Tibial artery (tissue), 4 donors: ENCODE results near the gene RARB.
A peak's percentile ranks its signal among the peaks of the same experiment; 100 is the strongest.

Experiments
- DNase-seq, 2 donors: peaks; one replicate each; pipeline ENCODE4 v3.0.0-alpha.2; 2019
- H3K27ac ChIP-seq, 2 donors: fragments of 200-600 bp; sonication (generic) in 1 of 2; 1 replicate in 1 of 2; 2 replicates in 1 of 2; pipeline ENCODE4 v1.5.1; 2018 to 2019; ENCODE audit warnings: mild to moderate bottlenecking in 1 of 2
- H3K27me3 ChIP-seq, 2 donors: fragments of 200-600 bp; sonication (generic) in 1 of 2; one replicate each; pipeline versions ENCODE4 v1.5.1 to v1.6.0; 2016 to 2019
- H3K36me3 ChIP-seq, 3 donors: fragments of 200-600 bp; sonication (generic) in 2 of 3; one replicate each; pipeline ENCODE4 v1.5.1; 2016 to 2019; ENCODE audit warnings: mild to moderate bottlenecking in 2 of 3
- H3K4me1 ChIP-seq, 4 donors: fragments of 200-600 bp; sonication (generic) in 2 of 4; 1 replicate in 3 of 4; 2 replicates in 1 of 4; pipeline ENCODE4 v1.5.1; 2016 to 2019
- H3K4me3 ChIP-seq, 2 donors: fragments of 200-600 bp; sonication (generic) in 1 of 2; 1 replicate in 1 of 2; 2 replicates in 1 of 2; pipeline ENCODE4 v1.5.1; 2018 to 2019; ENCODE audit warnings: mild to moderate bottlenecking in 2 of 2
- H3K9me3 ChIP-seq, 3 donors: fragments of 200-600 bp; sonication (generic) in 1 of 3; one replicate each; pipeline ENCODE4 v1.5.1; 2016 to 2019
- CTCF ChIP-seq, 2 experiments: fragments of 200-600 bp in 1 of 2; fragments of 450-650 bp in 1 of 2; IDR thresholded peaks; one replicate each; pipeline ENCODE4 v1.5.1; 2017 to 2019; ENCODE audit warnings: antibody characterized with exemption in 2 of 2, mild to moderate bottlenecking in 1 of 2, moderate library complexity in 1 of 2
- intact Hi-C: fragments of 100-400 bp; cut with DNase I; formaldehyde crosslinking; loops from one replicate; pipeline ENCODE4 v1.15.0; 2023; ENCODE audit warnings: low total_unique reads

Gene RARB

GRCh38 chr3:25457671-25458419 lies 29.8 kb downstream of the RARB start:
- no peaks in the 10 kb centered on the region for H3K36me3 ChIP-seq

GRCh38 chr3:25458420-25458814 lies 30.4 kb downstream of the RARB start:
- Histone ChIP-seq H3K4me1 (peaks cover 0 to 58% (median 46%) of the 10 kb centered on the region in 4 donors), H3K27me3 (no peaks in the 10 kb centered on the region)

More at GRCh38 chr3:25457671-25458419, 29.8 kb downstream of the RARB start:
- peaks cover 0 to 60% (median 47%) of the 10 kb centered on the region in 4 donors for H3K4me1 ChIP-seq
- H3K27me3 ChIP-seq, result no peaks in the 10 kb centered on the region
- DNase-seq, result no peak
- no peaks in the 10 kb centered on the region for H3K9me3 ChIP-seq
- intact Hi-C loops, result no loop called here
- peak overlapping the region; percentile 65 to 77 for H3K27ac ChIP-seq
- no peak overlapping the region for H3K4me3 ChIP-seq
- TF ChIP-seq CTCF (IDR thresholded peaks at IDR 0.05), result no peak

GRCh38 chr3:25460751-25461150 lies 32.7 kb downstream of the RARB start:
- Histone ChIP-seq H3K4me1 (peaks cover 0 to 48% (median 26%) of the 10 kb centered on the region in 4 donors), H3K9me3 (no peaks in the 10 kb centered on the region), H3K36me3 (no peaks in the 10 kb centered on the region), H3K27me3 (no peaks in the 10 kb centered on the region), H3K4me3 (no peak overlapping the region), H3K27ac (no peak overlapping the region)
- no peak for TF ChIP-seq CTCF (IDR thresholded peaks at IDR 0.05)
- intact Hi-C loops, result no loop called here
- no peak for DNase-seq

More at GRCh38 chr3:25458420-25458814, 30.4 kb downstream of the RARB start:
- TF ChIP-seq CTCF (IDR thresholded peaks at IDR 0.05), result no peak
- H3K4me3 ChIP-seq, result no peak overlapping the region
- intact Hi-C loops, result no loop called here
- H3K36me3 ChIP-seq, result no peaks in the 10 kb centered on the region
- peak overlapping the region; percentile 65 to 77 for H3K27ac ChIP-seq
- DNase-seq, result no peak
- H3K9me3 ChIP-seq, result no peaks in the 10 kb centered on the region

GRCh38 chr3:25461946-25462345 lies 33.9 kb downstream of the RARB start:
- Histone ChIP-seq H3K9me3 (no peaks in the 10 kb centered on the region), H3K36me3 (no peaks in the 10 kb centered on the region), H3K4me1 (peaks cover 0 to 45% (median 20%) of the 10 kb centered on the region in 4 donors), H3K27me3 (no peaks in the 10 kb centered on the region), H3K27ac (no peak overlapping the region), H3K4me3 (no peak overlapping the region)
- intact Hi-C loops, result no loop called here
- DNase-seq, result no peak
- TF ChIP-seq CTCF (IDR thresholded peaks at IDR 0.05), result no peak

- H3K4me3 ChIP-seq, result no peak overlapping the region
- TF ChIP-seq CTCF (IDR thresholded peaks at IDR 0.05), result no peak
- no peaks in the 10 kb centered on the region for H3K27me3 ChIP-seq
- H3K9me3 ChIP-seq, result no peaks in the 10 kb centered on the region
- no peak overlapping the region for H3K27ac ChIP-seq
- no peak for DNase-seq
- H3K36me3 ChIP-seq, result no peaks in the 10 kb centered on the region
- peaks cover 0 to 39% (median 17%) of the 10 kb centered on the region in 4 donors for H3K4me1 ChIP-seq
- intact Hi-C loops, result no loop called here
Observed at GRCh38 chr3:25462495-25462894, 34.4 kb downstream of the RARB start.
